GM20000 (cell line): ENCODE data around the gene ELOA.

Experiments used
- DNase-seq: peaks from one replicate; pipeline ENCODE4 v3.0.0; 2012; ENCODE audit warnings: low spot score
- TF ChIP-seq, protein P1 (sequence below): IDR thresholded peaks from 2 replicates; pipeline ENCODE4 v1.5.1; 2012; ENCODE audit warnings: mild to moderate bottlenecking, control low read depth; ENCODE audit errors: extremely low read depth, missing control alignments

ELOA gene

DNA sequence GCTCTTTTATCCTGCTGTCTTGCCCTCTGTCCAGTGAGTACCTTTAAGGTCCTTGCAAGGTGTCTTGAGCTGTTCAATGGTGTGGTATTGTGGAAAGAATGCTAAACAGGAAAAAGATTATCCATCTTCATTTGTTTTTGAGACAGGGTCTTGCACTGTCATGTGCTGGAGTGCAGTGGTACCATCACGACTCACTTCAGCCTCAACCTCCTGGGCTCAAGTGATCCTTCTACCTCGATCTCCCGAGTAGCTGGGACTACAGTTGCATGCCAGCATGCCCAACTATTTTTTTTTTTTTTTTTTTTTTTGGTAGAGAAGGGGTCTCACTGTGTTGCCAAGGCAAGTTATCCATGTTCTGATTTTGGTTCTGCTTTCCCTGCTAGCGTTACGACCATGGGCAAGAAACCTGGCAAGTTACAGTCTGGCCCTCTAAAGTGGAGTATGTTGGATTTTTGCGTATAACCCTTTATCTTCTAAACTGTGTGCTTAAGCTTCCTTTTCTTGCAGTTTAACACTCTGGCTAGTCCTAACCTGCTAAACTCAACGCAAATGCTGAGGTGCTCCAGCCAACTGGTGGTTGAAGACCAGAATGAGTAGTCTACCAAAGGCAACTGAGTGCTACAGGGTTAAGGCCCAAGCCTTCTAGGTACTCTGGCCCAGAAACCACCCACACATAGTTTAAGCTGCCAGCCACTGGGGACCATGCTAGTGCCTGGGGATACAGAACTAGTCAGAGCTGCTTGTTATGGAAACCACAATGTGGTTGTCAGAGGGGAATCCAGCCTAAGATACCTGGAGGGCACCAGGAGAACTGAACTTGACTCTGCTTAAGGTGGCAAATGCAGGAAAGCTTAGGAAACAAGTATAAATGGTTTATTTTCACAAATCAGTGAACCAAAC is 43.7 kb upstream of the ELOA start:
- DNase-seq: no peak
- TF ChIP-seq, protein P1, sequence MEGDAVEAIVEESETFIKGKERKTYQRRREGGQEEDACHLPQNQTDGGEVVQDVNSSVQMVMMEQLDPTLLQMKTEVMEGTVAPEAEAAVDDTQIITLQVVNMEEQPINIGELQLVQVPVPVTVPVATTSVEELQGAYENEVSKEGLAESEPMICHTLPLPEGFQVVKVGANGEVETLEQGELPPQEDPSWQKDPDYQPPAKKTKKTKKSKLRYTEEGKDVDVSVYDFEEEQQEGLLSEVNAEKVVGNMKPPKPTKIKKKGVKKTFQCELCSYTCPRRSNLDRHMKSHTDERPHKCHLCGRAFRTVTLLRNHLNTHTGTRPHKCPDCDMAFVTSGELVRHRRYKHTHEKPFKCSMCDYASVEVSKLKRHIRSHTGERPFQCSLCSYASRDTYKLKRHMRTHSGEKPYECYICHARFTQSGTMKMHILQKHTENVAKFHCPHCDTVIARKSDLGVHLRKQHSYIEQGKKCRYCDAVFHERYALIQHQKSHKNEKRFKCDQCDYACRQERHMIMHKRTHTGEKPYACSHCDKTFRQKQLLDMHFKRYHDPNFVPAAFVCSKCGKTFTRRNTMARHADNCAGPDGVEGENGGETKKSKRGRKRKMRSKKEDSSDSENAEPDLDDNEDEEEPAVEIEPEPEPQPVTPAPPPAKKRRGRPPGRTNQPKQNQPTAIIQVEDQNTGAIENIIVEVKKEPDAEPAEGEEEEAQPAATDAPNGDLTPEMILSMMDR: no peak

DNA sequence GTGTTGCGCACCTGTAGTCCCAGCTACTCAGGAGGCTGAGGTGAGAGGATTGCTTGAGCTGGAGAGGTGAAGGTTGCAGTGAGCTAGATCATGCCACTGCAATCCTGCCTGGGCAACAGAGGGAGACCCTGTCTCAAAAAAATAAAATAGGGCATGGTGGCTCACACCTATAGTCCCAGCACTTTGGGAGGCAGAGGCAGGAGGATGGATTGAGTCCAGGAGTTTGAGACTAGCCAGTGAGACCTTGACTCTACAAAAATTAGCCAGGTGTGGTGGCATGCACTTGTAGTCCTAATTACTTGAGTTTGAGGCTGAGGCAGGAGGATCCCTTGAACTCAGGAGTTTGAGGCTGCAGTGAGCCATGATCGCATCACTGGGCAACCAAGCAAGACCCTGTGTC is 42.0 kb upstream of the ELOA start:
- TF ChIP-seq, protein P1: no peak
- no peak for DNase-seq

DNA sequence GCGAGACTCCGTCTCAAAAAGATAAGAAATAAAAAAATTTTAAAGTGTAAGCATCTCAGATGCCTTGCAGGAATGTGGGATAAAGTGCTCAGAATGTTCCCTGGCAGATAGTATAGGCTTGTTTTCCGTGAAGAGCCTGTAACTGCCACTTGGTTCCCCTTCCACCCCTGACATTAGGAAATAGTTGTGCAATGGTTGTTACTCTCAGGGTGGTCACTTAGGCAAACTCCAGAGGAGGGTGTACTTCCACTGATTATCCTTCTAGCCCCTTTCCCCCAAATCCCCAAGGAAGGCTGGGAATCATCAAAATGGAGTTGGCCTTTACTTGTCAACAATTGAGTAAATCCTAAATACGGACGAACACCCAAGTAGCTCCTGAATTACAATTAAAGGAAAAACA is 41.3 kb upstream of the ELOA start:
- no peak for DNase-seq
- TF ChIP-seq, protein P1: no peak

DNA sequence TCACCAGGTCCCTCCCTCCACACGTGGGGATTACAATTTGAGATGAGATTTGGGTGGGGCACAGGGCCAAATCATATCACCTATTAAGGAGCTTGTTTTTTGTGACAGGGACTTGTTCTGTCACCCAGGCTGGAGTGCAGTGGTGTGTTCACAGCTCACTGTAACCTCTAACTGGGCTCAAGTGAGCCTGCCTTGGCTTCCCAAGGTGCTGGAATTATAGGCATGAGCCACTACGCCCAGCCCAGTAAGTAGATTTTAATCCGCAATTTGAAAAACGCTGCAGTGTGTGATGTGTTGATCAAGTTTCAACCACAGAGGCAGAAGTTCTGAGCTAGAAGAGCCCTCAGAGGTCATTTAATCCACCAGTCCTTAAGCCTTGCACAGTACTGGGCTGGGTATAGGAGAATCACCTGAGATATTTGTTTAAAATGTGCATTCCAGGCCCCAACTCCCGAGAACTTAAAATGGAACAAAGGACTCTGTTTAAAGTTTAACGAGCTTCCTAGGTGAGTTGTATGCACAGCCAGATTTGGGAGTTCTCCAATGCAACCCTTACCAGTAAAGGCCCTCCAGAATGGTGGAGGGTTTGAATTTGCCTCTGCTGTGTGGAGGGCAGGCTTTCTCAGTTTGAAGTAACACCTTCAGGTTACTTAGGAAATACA is 38.3 kb upstream of the ELOA start:
- DNase-seq: no peak
- TF ChIP-seq, protein P1: no peak

DNA sequence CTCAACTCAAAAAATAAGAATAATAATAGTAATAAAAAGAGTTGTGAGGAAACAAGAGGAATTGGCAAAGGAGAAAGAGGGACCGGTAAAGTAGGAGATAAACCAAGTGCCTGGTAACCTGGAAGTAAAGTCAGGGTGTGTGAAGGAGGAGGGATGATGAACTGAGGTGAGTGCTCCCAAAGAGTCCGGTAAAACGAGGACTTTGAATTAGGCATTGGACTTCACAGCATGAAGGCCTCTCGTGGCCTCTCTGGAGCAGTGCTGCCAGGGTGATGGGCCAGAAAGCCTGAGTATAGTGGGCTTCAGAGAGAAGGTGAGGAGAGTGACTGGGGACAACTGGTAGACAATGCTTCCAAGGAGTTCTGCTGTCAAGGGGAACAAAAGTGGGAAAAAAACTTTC is 34.0 kb upstream of the ELOA start:
- TF ChIP-seq, protein P1: no peak
- no peak for DNase-seq

DNA sequence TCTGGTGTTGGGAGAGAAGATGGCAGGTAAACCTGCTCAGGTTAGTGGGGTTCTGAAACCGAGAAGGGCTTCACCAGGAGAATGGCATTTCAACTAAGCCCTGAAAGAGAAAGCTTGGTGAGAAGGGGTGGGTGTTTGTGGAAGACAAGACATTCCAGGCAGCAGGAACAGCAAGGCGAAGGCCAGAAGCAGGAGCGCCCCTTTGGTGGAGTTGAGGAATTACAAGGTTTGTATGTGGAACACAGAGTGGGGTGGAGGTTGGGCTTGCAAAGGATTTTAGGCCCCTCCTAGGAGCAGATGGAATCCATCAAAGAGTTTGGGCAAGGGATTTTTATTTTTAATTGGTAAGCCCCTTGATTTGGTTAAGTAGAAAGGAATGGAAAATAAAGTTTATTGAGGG is 24.8 kb upstream of the ELOA start:
- TF ChIP-seq, protein P1: no peak
- DNase-seq: no peak

DNA sequence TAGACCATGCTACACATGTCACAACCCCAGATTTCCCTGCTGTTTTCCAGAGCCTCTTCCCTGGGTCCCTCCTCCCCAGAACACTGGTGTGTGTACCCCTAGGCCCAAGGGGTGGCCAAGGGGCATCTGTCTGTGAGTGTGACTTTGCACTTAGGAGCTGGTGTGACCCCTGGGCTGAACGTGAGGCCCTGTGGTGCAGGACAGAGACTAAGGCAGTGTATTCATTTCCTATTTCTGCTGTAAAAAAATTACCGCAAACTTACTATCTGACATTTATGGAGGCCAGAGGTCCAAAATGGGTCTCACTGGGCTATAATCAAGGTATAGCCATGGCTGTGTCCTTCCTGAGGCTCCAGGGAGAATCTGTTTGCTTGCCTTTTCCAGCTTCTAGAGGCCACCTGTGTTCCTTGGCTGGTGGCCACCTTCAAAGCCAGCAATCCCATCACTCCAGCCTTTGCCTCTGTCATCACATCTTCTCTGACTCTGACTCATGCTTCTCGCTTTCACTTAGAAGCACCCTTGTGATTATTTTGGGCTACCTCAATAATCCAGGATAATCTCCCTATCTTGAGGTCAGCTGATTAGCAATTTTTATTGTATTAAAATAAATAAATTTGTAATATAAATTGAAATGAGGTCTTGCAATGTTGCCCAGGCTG is 24.0 kb upstream of the ELOA start:
- no peak for DNase-seq

More for the DNA sequence above, 24.0 kb upstream of the ELOA start:
- TF ChIP-seq, protein P1: no peak
